Measurements from ENCODE around the gene ZNF256. TPM values are rescaled to one million over a fixed set of nuclear protein-coding genes. Genes with fewer than 3 reads are reported as not detected.

ZNF256 gene
- total RNA-seq, 1 experiment from 2014 or later: not detected

- intact Hi-C loops (cut with micrococcal nuclease): loop anchor here (5.0 to 10.0 kb wide), 2 partner anchors 433 to 496 kb away; no protein-coding TSS in a partner anchor
- Histone ChIP-seq H3K36me3 (ENCODE audit: control insufficient read depth in 1 of 2, insufficient read depth in 2 of 2, low read length in 2 of 2) (no peaks in the 10 kb centered on the region), H3K4me3 (replicated peaks in 1 of 2; ENCODE audit: low read depth in 1 of 2, low read length in 2 of 2) (no peak overlapping the region), H3K27ac (ENCODE audit: low read depth, low read length) (no peak overlapping the region), H3K27me3 (ENCODE audit: insufficient read depth, low read length) (no peaks in the 10 kb centered on the region), H3K4me2 (ENCODE audit: low read length) (no peak overlapping the region), H3K4me1 (ENCODE audit: control insufficient read depth in 1 of 2, insufficient read depth in 2 of 2, low read length in 2 of 2) (no peaks in the 10 kb centered on the region), H2AFZ (ENCODE audit: low read depth, low read length, poor library complexity, severe bottlenecking) (no peak overlapping the region), H4K20me1 (ENCODE audit: insufficient read depth) (no peaks in the 10 kb centered on the region), H3K9ac (ENCODE audit: low read length) (no peak overlapping the region), H3K79me2 (ENCODE audit: insufficient read depth, low read length) (no peaks in the 10 kb centered on the region), H3K9me3 (ENCODE audit: control insufficient read depth in 1 of 2, insufficient read depth in 1 of 2, low read depth in 1 of 2, low read length in 2 of 2) (peaks cover 0 to 8% of the 10 kb centered on the region in 2 experiments; a peak in 1 of 4 replicates), H3K9me2 (ENCODE audit: insufficient read depth) (no peaks in the 10 kb centered on the region)
- ChIA-PET CTCF (no interaction called here), POLR2A (no interaction called here), RAD21 (ENCODE audit: low non-redundant PET in 1 of 2, low total read pairs in 2 of 2, uncharacterized antibody in 2 of 2, unreplicated experiment in 2 of 2) (no interaction called here)
- BruUV-seq (replicated peaks): no TSS peak
- ATAC-seq (no peak), DNase-seq (ENCODE audit: low read depth, low spot score) (no peak)
- TF ChIP-seq SP1 (IDR thresholded peaks at IDR 0.05; ENCODE audit: low read depth) (no peak), EGR1 (IDR thresholded peaks at IDR 0.05; ENCODE audit: low read depth) (no peak), TCF7L2 (IDR thresholded peaks at IDR 0.05; ENCODE audit: borderline replicate concordance, extremely low read depth, insufficient read depth, insufficient read length) (no peak), EZH2phosphoT487 (IDR thresholded peaks at IDR 0.05; ENCODE audit: borderline replicate concordance) (no peak), ZNF274 (IDR thresholded peaks at IDR 0.05; ENCODE audit: low read depth, low read length) (no peak), POLR2AphosphoS5 (IDR thresholded peaks at IDR 0.05; ENCODE audit: low read depth, low read length) (no peak), ZFX (IDR thresholded peaks at IDR 0.05) (no peak), FOSL1 (IDR thresholded peaks at IDR 0.05; ENCODE audit: low read depth) (no peak), CEBPB (IDR thresholded peaks at IDR 0.05; ENCODE audit: low read depth) (no peak), EZH2 (IDR thresholded peaks at IDR 0.05) (no peak)
- TF ChIP-seq, protein P1, sequence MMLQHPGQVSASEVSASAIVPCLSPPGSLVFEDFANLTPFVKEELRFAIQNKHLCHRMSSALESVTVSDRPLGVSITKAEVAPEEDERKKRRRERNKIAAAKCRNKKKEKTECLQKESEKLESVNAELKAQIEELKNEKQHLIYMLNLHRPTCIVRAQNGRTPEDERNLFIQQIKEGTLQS (IDR thresholded peaks at IDR 0.05): no peak
- TF ChIP-seq, protein P2, sequence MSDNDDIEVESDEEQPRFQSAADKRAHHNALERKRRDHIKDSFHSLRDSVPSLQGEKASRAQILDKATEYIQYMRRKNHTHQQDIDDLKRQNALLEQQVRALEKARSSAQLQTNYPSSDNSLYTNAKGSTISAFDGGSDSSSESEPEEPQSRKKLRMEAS (IDR thresholded peaks at IDR 0.05): no peak
Observed at GRCh38 chr19:57900311-57900710, 47.2 kb downstream of the ZNF256 start.

Other genes with a start within 250 kb of the ZNF256 start
- gene ZNF154, start 238.5 kb downstream of the ZNF256 start, total RNA-seq (2021; ENCODE audit: unreplicated experiment): 0.10 TPM
- gene ZNF671, start 220.1 kb downstream of the ZNF256 start, total RNA-seq (2021; ENCODE audit: unreplicated experiment): not detected
- 8.6 TPM for gene ZNF776, start 200.9 kb downstream of the ZNF256 start, total RNA-seq (2021; ENCODE audit: unreplicated experiment)
- gene ZNF586, start 178.0 kb downstream of the ZNF256 start, total RNA-seq (2021; ENCODE audit: unreplicated experiment): 3.5 TPM
- 7.1 TPM for gene ZNF552, start 132.8 kb downstream of the ZNF256 start, total RNA-seq (2021; ENCODE audit: unreplicated experiment)
- 14.1 TPM for gene ZNF587B, start 117.4 kb downstream of the ZNF256 start, total RNA-seq (2021; ENCODE audit: unreplicated experiment)
- 25.9 TPM for gene ZNF587, start 97.8 kb downstream of the ZNF256 start, total RNA-seq (2021; ENCODE audit: unreplicated experiment)
- 2.5 TPM for gene ZNF814, start 58.7 kb downstream of the ZNF256 start, total RNA-seq (2021; ENCODE audit: unreplicated experiment)
- gene ZNF417, start 31.1 kb downstream of the ZNF256 start, total RNA-seq (2021; ENCODE audit: unreplicated experiment): 6.8 TPM
- not detected for gene ZNF418, start 12.3 kb downstream of the ZNF256 start, total RNA-seq (2021; ENCODE audit: unreplicated experiment)
- gene C19orf18, start 26.8 kb upstream of the ZNF256 start, total RNA-seq (2021; ENCODE audit: unreplicated experiment): not detected
- gene ZNF606, start 55.1 kb upstream of the ZNF256 start, total RNA-seq (2021; ENCODE audit: unreplicated experiment): 0.05 TPM
- not detected for gene ZSCAN1, start 86.3 kb upstream of the ZNF256 start, total RNA-seq (2021; ENCODE audit: unreplicated experiment)
- not detected for gene ZNF135, start 111.6 kb upstream of the ZNF256 start, total RNA-seq (2021; ENCODE audit: unreplicated experiment)
- 0.12 TPM for gene ZSCAN18, start 150.5 kb upstream of the ZNF256 start, total RNA-seq (2021; ENCODE audit: unreplicated experiment)
- gene ZNF329, start 203.1 kb upstream of the ZNF256 start, total RNA-seq (2021; ENCODE audit: unreplicated experiment): 1.7 TPM
- 7.8 TPM for gene ZNF274, start 235.4 kb upstream of the ZNF256 start, total RNA-seq (2021; ENCODE audit: unreplicated experiment)